Measurements from ENCODE around the gene IHH. TPM values are rescaled to one million over a fixed set of nuclear protein-coding genes. Genes with fewer than 3 reads are reported as not detected.

Gene IHH
- total RNA-seq, 1 experiment from 2014 or later: 19.0 TPM

- H3K4me3 Mint-ChIP-seq (ENCODE audit: unreplicated experiment): no peak overlapping the region
Measured at GRCh38 chr2:219054956-219055903, 5.5 kb downstream of the IHH start.

GRCh38 chr2:219049282-219049681, 11.4 kb downstream of the IHH start:
- Mint-ChIP-seq H3K27me3 (ENCODE audit: insufficient read depth, unreplicated experiment) (peaks cover 4% of the 10 kb centered on the region), H3K4me3 (ENCODE audit: unreplicated experiment) (no peak overlapping the region), H3K36me3 (ENCODE audit: insufficient read depth, unreplicated experiment) (peaks cover 9% of the 10 kb centered on the region), H3K4me1 (ENCODE audit: low read depth, unreplicated experiment) (no peaks in the 10 kb centered on the region), H3K9me3 (ENCODE audit: unreplicated experiment) (no peaks in the 10 kb centered on the region), H3K27ac (ENCODE audit: unreplicated experiment) (no peak overlapping the region)
- TF ChIP-seq CTCF (IDR thresholded peaks at IDR 0.05; ENCODE audit: insufficient read depth in 1 of 2, low read depth in 1 of 2, low read length in 1 of 2, severe bottlenecking in 1 of 2, unreplicated experiment in 1 of 2): no peak
- no TSS peak for BruUV-seq (replicated peaks)
- H3K27me3 ChIP-seq (replicated peaks; ENCODE audit: control insufficient read depth, insufficient read depth, low read length): no peaks in the 10 kb centered on the region
- H3K36me3 ChIP-seq (ENCODE audit: control insufficient read depth, insufficient read depth, low read length): no peaks in the 10 kb centered on the region; the same call in 1 of the 2 replicates
- CTCF ChIA-PET: interaction anchor here (0.8 to 1.7 kb wide), 2 partner anchors 70 to 246 kb away, joined by 4 to 6 read pairs; no protein-coding TSS in a partner anchor
- H3K4me3 ChIP-seq (ENCODE audit: low read depth, low read length): no peak overlapping the region
- POLR2A ChIA-PET: interaction anchor here (1.2 kb wide), 1 partner anchor 76 kb away, joined by 3 read pairs; no protein-coding TSS in a partner anchor
- intact Hi-C loops (cut with micrococcal nuclease; ENCODE audit: unreplicated experiment): no loop called here
- no peak for DNase-seq
- no peaks in the 10 kb centered on the region for H3K9me3 ChIP-seq
- H3K4me1 ChIP-seq: no peaks in the 10 kb centered on the region

More at GRCh38 chr2:219054956-219055903, 5.5 kb downstream of the IHH start:
- Mint-ChIP-seq H3K9me3 (ENCODE audit: unreplicated experiment) (no peaks in the 10 kb centered on the region), H3K36me3 (ENCODE audit: insufficient read depth, unreplicated experiment) (peaks cover 40% of the 10 kb centered on the region), H3K4me1 (ENCODE audit: low read depth, unreplicated experiment) (no peaks in the 10 kb centered on the region), H3K27me3 (ENCODE audit: insufficient read depth, unreplicated experiment) (no peaks in the 10 kb centered on the region), H3K27ac (ENCODE audit: unreplicated experiment) (no peak overlapping the region)
- H3K36me3 ChIP-seq (ENCODE audit: control insufficient read depth, insufficient read depth, low read length): peaks cover 16% of the 10 kb centered on the region
- H3K27me3 ChIP-seq (replicated peaks; ENCODE audit: control insufficient read depth, insufficient read depth, low read length): no peaks in the 10 kb centered on the region
- no peak for DNase-seq
- CTCF ChIA-PET: interaction anchor here (0.5 to 1.6 kb wide), 7 partner anchors 17 to 240 kb away, joined by 3 to 5 read pairs (median 3); no protein-coding TSS in a partner anchor
- TF ChIP-seq CTCF (IDR thresholded peaks at IDR 0.05; ENCODE audit: insufficient read depth in 1 of 2, low read depth in 1 of 2, low read length in 1 of 2, severe bottlenecking in 1 of 2, unreplicated experiment in 1 of 2): no peak
- POLR2A ChIA-PET: no interaction called here
- no TSS peak for BruUV-seq (replicated peaks)
- intact Hi-C loops (cut with micrococcal nuclease; ENCODE audit: unreplicated experiment): loop anchor here (5.0 kb wide), 2 partner anchors 53 to 242 kb away; no protein-coding TSS in a partner anchor
- no peaks in the 10 kb centered on the region for H3K9me3 ChIP-seq
- H3K4me1 ChIP-seq: peaks cover 11% of the 10 kb centered on the region
- no peak overlapping the region for H3K4me3 ChIP-seq (ENCODE audit: low read depth, low read length)

GRCh38 chr2:219045937-219046550, 14.7 kb downstream of the IHH start:
- DNase-seq: peak in 1 of 2 experiments; percentile 82
- no peak for TF ChIP-seq CTCF (IDR thresholded peaks at IDR 0.05; ENCODE audit: insufficient read depth in 1 of 2, low read depth in 1 of 2, low read length in 1 of 2, severe bottlenecking in 1 of 2, unreplicated experiment in 1 of 2)
- Histone ChIP-seq H3K4me3 (ENCODE audit: low read depth, low read length) (no peak overlapping the region), H3K4me1 (0 out of 2 replicates have a peak, but pooled peaks cover 5% of the 10 kb centered on the region), H3K27me3 (replicated peaks; ENCODE audit: control insufficient read depth, insufficient read depth, low read length) (no peaks in the 10 kb centered on the region), H3K36me3 (ENCODE audit: control insufficient read depth, insufficient read depth, low read length) (no peaks in the 10 kb centered on the region), H3K9me3 (no peaks in the 10 kb centered on the region)
- CTCF ChIA-PET: interaction anchor here (0.6 to 1.4 kb wide), 11 partner anchors 12 to 232 kb away, joined by 3 to 9 read pairs (median 3); no protein-coding TSS in a partner anchor
- POLR2A ChIA-PET: interaction anchor here (0.9 kb wide), 1 partner anchor 14 kb away, joined by 3 read pairs; no protein-coding TSS in a partner anchor
- peaks cover 8% of the 10 kb centered on the region for H3K27me3 Mint-ChIP-seq (ENCODE audit: insufficient read depth, unreplicated experiment)
- H3K9me3 Mint-ChIP-seq (ENCODE audit: unreplicated experiment): no peaks in the 10 kb centered on the region
- no peaks in the 10 kb centered on the region for H3K4me1 Mint-ChIP-seq (ENCODE audit: low read depth, unreplicated experiment)
- no TSS peak for BruUV-seq (replicated peaks)
- intact Hi-C loops (cut with micrococcal nuclease; ENCODE audit: unreplicated experiment): no loop called here
- no peak overlapping the region for H3K27ac Mint-ChIP-seq (ENCODE audit: unreplicated experiment)
- H3K36me3 Mint-ChIP-seq (ENCODE audit: insufficient read depth, unreplicated experiment): no peaks in the 10 kb centered on the region
- H3K4me3 Mint-ChIP-seq (ENCODE audit: unreplicated experiment): no peak overlapping the region

Measured in Caco-2 (cell line).